ENCODE results near the gene PIK3R2.

DNA sequence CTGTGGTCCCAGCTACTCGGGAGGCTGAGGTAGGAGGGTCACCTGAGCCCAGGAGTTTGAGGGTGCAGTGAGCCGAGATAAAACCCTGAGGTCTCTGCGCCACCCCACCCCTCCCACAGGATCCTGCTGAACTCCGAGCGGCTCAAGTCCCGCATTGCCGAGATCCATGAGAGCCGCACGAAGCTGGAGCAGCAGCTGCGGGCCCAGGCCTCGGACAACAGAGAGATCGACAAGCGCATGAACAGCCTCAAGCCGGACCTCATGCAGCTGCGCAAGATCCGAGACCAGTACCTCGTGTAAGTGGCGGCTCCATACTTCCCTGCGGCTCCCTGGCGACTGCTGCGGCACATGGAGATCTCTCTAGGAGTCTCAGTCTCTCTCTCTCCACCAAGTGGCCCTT lies 14.0 kb downstream of the PIK3R2 start:
- TF ChIP-seq YY1 (IDR thresholded peaks at IDR 0.05; ENCODE audit: low read depth) (no peak), MAX (IDR thresholded peaks at IDR 0.05) (no peak), RAD21 (IDR thresholded peaks at IDR 0.05; ENCODE audit: low read depth) (no peak), EP300 (IDR thresholded peaks at IDR 0.05; ENCODE audit: borderline replicate concordance) (no peak), CEBPB (IDR thresholded peaks at IDR 0.05) (no peak), TAF1 (IDR thresholded peaks at IDR 0.05; ENCODE audit: low read depth) (no peak), NFIC (IDR thresholded peaks at IDR 0.05) (no peak), EGR1 (IDR thresholded peaks at IDR 0.05) (no peak), USF1 (IDR thresholded peaks at IDR 0.05) (no peak), REST (IDR thresholded peaks at IDR 0.05; ENCODE audit: low read depth) (no peak), TCF12 (IDR thresholded peaks at IDR 0.05; ENCODE audit: low read depth) (no peak), CREB1 (IDR thresholded peaks at IDR 0.05; ENCODE audit: low read depth) (no peak)
